Measurements from ENCODE around the gene SHISA5. TPM values are rescaled to one million over a fixed set of nuclear protein-coding genes. Genes with fewer than 3 reads are reported as not detected.

SHISA5 gene
- total and polyA plus RNA-seq, 2 of the 4 experiments (the other 2 are of a cell fraction), result 82.3 to 162 TPM

DNA sequence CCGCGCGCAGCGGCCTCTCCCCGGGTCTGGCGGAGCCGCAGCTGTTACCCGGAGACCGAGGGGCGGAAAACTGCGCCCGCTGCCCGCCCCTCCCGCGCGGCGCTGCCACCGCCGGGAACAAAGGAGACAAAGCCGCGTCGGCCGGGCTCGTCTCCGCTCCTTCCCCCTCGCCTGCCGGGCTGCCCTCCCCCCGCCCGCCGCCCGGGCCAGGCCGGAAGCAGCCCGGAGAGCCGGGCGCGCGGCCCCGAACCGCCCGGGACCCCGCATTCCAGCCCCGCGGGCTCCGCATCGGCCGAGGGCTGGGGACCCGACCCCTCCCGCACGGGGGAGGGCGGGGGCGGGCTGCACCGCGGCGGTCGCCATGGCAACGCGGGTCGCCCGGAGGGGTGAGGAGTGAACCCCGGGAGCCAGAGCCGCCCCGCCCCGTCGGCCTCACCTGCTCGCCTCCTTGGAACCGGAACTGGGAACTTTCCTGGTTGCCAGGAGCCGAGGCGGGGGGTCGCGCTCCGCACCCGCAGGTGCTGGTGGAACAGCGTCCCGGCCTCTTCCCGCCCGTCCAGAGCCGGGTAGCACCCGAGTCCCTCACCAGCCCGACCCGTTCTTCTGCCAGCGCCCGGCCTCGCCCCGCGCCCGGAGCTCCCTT is 74.5 kb downstream of the SHISA5 start:
- no TSS peak for BruUV-seq (replicated peaks)

More for the DNA sequence above, 74.5 kb downstream of the SHISA5 start:
- H4K20me1 ChIP-seq (ENCODE audit: insufficient read depth, low read length), result peaks cover 26% of the 10 kb centered on the region
- H3K4me2 ChIP-seq (ENCODE audit: low read depth, low read length), result peak overlapping the region; percentile 77
- 0% methylated on average over 28 of the region's 86 CpGs; no CpG with 5 or more reads in 1 of the 2 experiments for WGBS, 2 experiments (ENCODE audit: extremely low coverage in 2 of 2, insufficient read length in 1 of 2)
- H3K9me1 ChIP-seq (ENCODE audit: insufficient read depth, low read length), result peaks cover 16% of the 10 kb centered on the region
- H3K4ac ChIP-seq (ENCODE audit: low read depth, low read length), result peak overlapping the region; percentile 70
- no peak overlapping the region for H2BK15ac ChIP-seq (ENCODE audit: low read depth, low read length)
- H2BK120ac ChIP-seq (ENCODE audit: low read depth, low read length), result peak overlapping the region; percentile 18; the same call in 1 of the 2 replicates
- peak overlapping the region; percentile 98 for H2AK9ac ChIP-seq (replicated peaks; ENCODE audit: low read depth, low read length, poor library complexity)
- TF ChIP-seq MAFK (IDR thresholded peaks at IDR 0.05; ENCODE audit: low read depth, low read length) (no peak), MAZ (IDR thresholded peaks at IDR 0.05; ENCODE audit: borderline replicate concordance, low read depth, low read length) (0 out of 2 replicates have a peak, but pooled peaks have one; percentile 41)
- TF ChIP-seq, protein P1, sequence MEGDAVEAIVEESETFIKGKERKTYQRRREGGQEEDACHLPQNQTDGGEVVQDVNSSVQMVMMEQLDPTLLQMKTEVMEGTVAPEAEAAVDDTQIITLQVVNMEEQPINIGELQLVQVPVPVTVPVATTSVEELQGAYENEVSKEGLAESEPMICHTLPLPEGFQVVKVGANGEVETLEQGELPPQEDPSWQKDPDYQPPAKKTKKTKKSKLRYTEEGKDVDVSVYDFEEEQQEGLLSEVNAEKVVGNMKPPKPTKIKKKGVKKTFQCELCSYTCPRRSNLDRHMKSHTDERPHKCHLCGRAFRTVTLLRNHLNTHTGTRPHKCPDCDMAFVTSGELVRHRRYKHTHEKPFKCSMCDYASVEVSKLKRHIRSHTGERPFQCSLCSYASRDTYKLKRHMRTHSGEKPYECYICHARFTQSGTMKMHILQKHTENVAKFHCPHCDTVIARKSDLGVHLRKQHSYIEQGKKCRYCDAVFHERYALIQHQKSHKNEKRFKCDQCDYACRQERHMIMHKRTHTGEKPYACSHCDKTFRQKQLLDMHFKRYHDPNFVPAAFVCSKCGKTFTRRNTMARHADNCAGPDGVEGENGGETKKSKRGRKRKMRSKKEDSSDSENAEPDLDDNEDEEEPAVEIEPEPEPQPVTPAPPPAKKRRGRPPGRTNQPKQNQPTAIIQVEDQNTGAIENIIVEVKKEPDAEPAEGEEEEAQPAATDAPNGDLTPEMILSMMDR (conservative IDR thresholded peaks at IDR 0.05; ENCODE audit: low read depth, low read length), result no peak
- TF ChIP-seq, protein P2, sequence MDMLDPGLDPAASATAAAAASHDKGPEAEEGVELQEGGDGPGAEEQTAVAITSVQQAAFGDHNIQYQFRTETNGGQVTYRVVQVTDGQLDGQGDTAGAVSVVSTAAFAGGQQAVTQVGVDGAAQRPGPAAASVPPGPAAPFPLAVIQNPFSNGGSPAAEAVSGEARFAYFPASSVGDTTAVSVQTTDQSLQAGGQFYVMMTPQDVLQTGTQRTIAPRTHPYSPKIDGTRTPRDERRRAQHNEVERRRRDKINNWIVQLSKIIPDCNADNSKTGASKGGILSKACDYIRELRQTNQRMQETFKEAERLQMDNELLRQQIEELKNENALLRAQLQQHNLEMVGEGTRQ (IDR thresholded peaks at IDR 0.05; ENCODE audit: low read depth, low read length), result no peak
- peak overlapping the region; percentile 50 for H3K4me3 ChIP-seq (ENCODE audit: insufficient read depth, low read depth, low read length)
- peak; percentile 66 for ATAC-seq (ENCODE audit: low read depth)
- no peak overlapping the region for H3K56ac ChIP-seq (ENCODE audit: extremely low read depth, insufficient read depth, low read length)
- in situ Hi-C loops (cut with MboI; ENCODE audit: low sequenced_read_pairs) (no loop called here), dilution Hi-C loops (cut with HindIII; ENCODE audit: low sequenced_read_pairs, unreplicated experiment) (no loop called here), intact Hi-C loops (cut with micrococcal nuclease) (no loop called here)
- ChIA-PET POLR2A (ENCODE audit: unreplicated experiment) (no interaction called here), CTCF (interaction anchor here (1.2 kb wide), 1 partner anchor 29 kb away, joined by 3 read pairs; no protein-coding TSS in a partner anchor)
- H2BK20ac ChIP-seq (ENCODE audit: low read depth, low read length), result no peak overlapping the region
- peak; percentile 8 for DNase-seq
- peak overlapping the region; percentile 67 to 82 for H4K8ac ChIP-seq (ENCODE audit: low read depth in 2 of 2, low read length in 2 of 2)
- no peaks in the 10 kb centered on the region for H3K9me3 ChIP-seq (ENCODE audit: control insufficient read depth, insufficient read depth, low read length)
- peak overlapping the region; percentile 44; the same call in 1 of the 2 replicates for H2AK5ac ChIP-seq (ENCODE audit: low read depth, low read length)
- peak overlapping the region; percentile 98 for H2AFZ ChIP-seq (replicated peaks; ENCODE audit: low read length, poor library complexity)
- peaks cover 18% of the 10 kb centered on the region for H3K36me3 ChIP-seq (ENCODE audit: control insufficient read depth, insufficient read depth, low read length)
- H3K4me1 ChIP-seq (ENCODE audit: control insufficient read depth, insufficient read depth, low read length), result peaks cover 29% of the 10 kb centered on the region
- H3K27ac ChIP-seq (ENCODE audit: insufficient read depth, low read length), result peak overlapping the region; percentile 49
- H3K23ac ChIP-seq (ENCODE audit: low read depth, low read length), result no peak overlapping the region; the same call in 1 of the 2 replicates
- H2BK5ac ChIP-seq (ENCODE audit: low read depth, low read length, poor library complexity, severe bottlenecking), result peak overlapping the region; percentile 50
- peak overlapping the region; percentile 57; the same call in 1 of the 2 replicates for H4K91ac ChIP-seq (ENCODE audit: insufficient read depth, low read depth, low read length)
- H3K79me1 ChIP-seq (ENCODE audit: low read depth in 1 of 2, low read length in 2 of 2), result peaks cover 21 to 50% of the 10 kb centered on the region in 2 experiments; a peak in 3 of 4 replicates
- peak overlapping the region; percentile 20; the same call in 1 of the 2 replicates for H3K18ac ChIP-seq (ENCODE audit: low read depth, low read length)
- H3K14ac ChIP-seq (replicated peaks; ENCODE audit: low read depth, low read length), result peak overlapping the region; percentile 57
- H3K9ac ChIP-seq (ENCODE audit: low read depth, low read length), result peak overlapping the region; percentile 62
- 0 out of 2 replicates have a peak overlapping the region, but pooled peaks have one; percentile 10 for H4K5ac ChIP-seq (ENCODE audit: low read depth, low read length)
- no peaks in the 10 kb centered on the region for H3K27me3 ChIP-seq (ENCODE audit: control insufficient read depth, insufficient read depth, low read length)
